K562 (cell line): ENCODE results near the gene NCOA4. TPM values are rescaled to one million over a fixed set of nuclear protein-coding genes. Genes with fewer than 3 reads are reported as not detected.
"Not testable (repeated sequence)": the region's sequence is repeated elsewhere in the genome, so short reads cannot be mapped to it uniquely, and the experiment has no call there.

Source experiments
- ATAC-seq: fragments of 200-7000 bp; cut with Tn5 transposase; 3 replicates; pipeline ENCODE4 v1.9.1; 2020; ENCODE audit warnings: moderate library complexity
- BruUV-seq: library from RNA; stranded (reverse); fragments of 400-500 nt; replicated peaks from 2 replicates; lab custom pipeline; 2021; lab: Mats Ljungman, UMichigan
- CTCF ChIA-PET: fragments of 300-600 bp; formaldehyde crosslinking; extraction: SDS; loops from one replicate; lab custom pipeline; 2021; ENCODE audit warnings: low intra/inter-chr PET ratio; lab: Yijun Ruan, JAX
- POLR2A ChIA-PET: fragments of 300-600, 350-650 bp; sonication (Branson Sonifier 250); formaldehyde crosslinking; extraction: SDS; loops from one replicate; lab custom pipeline; 2021; ENCODE audit warnings: antibody characterized with exemption, inconsistent platforms; lab: Yijun Ruan, JAX
- DNase-seq, 4 experiments: peaks; one replicate each; pipeline versions ENCODE4 v3.0.0 to v3.0.0-alpha.2; 2011 to 2018; ENCODE audit warnings: low spot score in 3 of 4, mixed read lengths in 3 of 4; ENCODE audit errors: extremely low read depth in 1 of 4
- FAIRE-seq: peaks from 2 replicates; lab custom pipeline; 2011; peaks lifted over from hg19 to GRCh38; lab: Jason Lieb, UNC
- H2AFZ ChIP-seq: 2 replicates; pipeline ENCODE4 v1.6.0; 2011; ENCODE audit warnings: low read depth, low read length, control low read depth, inconsistent platforms
- H3K27ac ChIP-seq: fragments of 200-600 bp; 3 replicates; pipeline ENCODE4 v1.8.0; 2011; ENCODE audit warnings: low read depth, mild to moderate bottlenecking, control low read depth, inconsistent platforms, low read length, moderate library complexity, mixed read lengths; ENCODE audit errors: extremely low read depth
- H3K27me3 ChIP-seq, 2 experiments: fragments of 300-600 bp in 1 of 2; 2 replicates in 1 of 2; 3 replicates in 1 of 2; pipeline versions ENCODE4 v1.6.0 to v1.8.0; 2011; ENCODE audit warnings: inconsistent platforms in 2 of 2, low read length in 2 of 2, mild to moderate bottlenecking in 1 of 2, mixed read lengths in 1 of 2, moderate library complexity in 1 of 2; ENCODE audit not compliant: control insufficient read depth in 2 of 2, insufficient read depth in 2 of 2
- H3K36me3 ChIP-seq: fragments of 300-600 bp; 3 replicates; pipeline ENCODE4 v1.8.0; 2011; ENCODE audit warnings: mild to moderate bottlenecking, low read length, inconsistent platforms; ENCODE audit not compliant: control insufficient read depth, insufficient read depth
- H3K4me1 ChIP-seq, 2 experiments: fragments of 200-600 bp in 1 of 2; replicated peaks in 1 of 2; 2 replicates in 1 of 2; 3 replicates in 1 of 2; pipeline versions ENCODE4 v1.5.1 to v1.8.0; 2011; ENCODE audit warnings: inconsistent platforms in 2 of 2, low read length in 2 of 2, mild to moderate bottlenecking in 1 of 2, mixed read lengths in 1 of 2, moderate library complexity in 1 of 2; ENCODE audit not compliant: control insufficient read depth in 2 of 2, insufficient read depth in 2 of 2
- H3K4me2 ChIP-seq: 2 replicates; pipeline ENCODE4 v1.6.1; 2011; ENCODE audit warnings: low read length, control low read depth, inconsistent platforms, mixed read lengths; ENCODE audit not compliant: insufficient read depth
- H3K4me3 ChIP-seq: fragments of 200-600 bp; sonication (generic), shearing (Covaris generic); 2 replicates; pipeline ENCODE4 v1.5.1; 2016; ENCODE audit warnings: control low read depth, inconsistent platforms
- H3K79me2 ChIP-seq: fragments of 200-600 bp; 3 replicates; pipeline ENCODE4 v1.8.0; 2011; ENCODE audit warnings: low read length, inconsistent platforms; ENCODE audit not compliant: control insufficient read depth, insufficient read depth
- H3K9ac ChIP-seq, 2 experiments: 2 replicates each; pipeline versions ENCODE4 v1.6.0 to v1.6.1; 2011; ENCODE audit warnings: low read depth in 2 of 2, low read length in 2 of 2, control low read depth in 1 of 2, inconsistent platforms in 1 of 2, mild to moderate bottlenecking in 1 of 2, mixed read lengths in 1 of 2; ENCODE audit not compliant: insufficient read depth in 1 of 2
- H3K9me1 ChIP-seq: one replicate; pipeline ENCODE4 v1.6.0; 2011; ENCODE audit warnings: inconsistent platforms, mild to moderate bottlenecking, low read length, moderate library complexity; ENCODE audit not compliant: control insufficient read depth, insufficient read depth
- H3K9me3 ChIP-seq: replicated peaks from 2 replicates; pipeline ENCODE4 v1.5.1; 2011; ENCODE audit warnings: low read depth, low read length, inconsistent platforms; ENCODE audit not compliant: control insufficient read depth, insufficient read depth
- H4K20me1 ChIP-seq: replicated peaks from 2 replicates; pipeline ENCODE4 v1.6.1; 2011; ENCODE audit warnings: low read length, inconsistent platforms, mixed read lengths; ENCODE audit not compliant: control insufficient read depth, insufficient read depth
- ZNF384 ChIP-seq: IDR thresholded peaks from 2 replicates; pipeline ENCODE4 v1.6.1; 2012; ENCODE audit warnings: low read depth, low read length, improper control_type of control experiment
- WGBS: fragments of 100-300 bp; shearing (Covaris generic); methylation state at CpG from one replicate; pipeline ENCODE4 v1.1.6; 2016; ENCODE audit warnings: low coverage, mixed read lengths; ENCODE audit not compliant: insufficient coverage; ENCODE audit errors: missing lambda C conversion rate; 5-methylcytosine and 5-hydroxymethylcytosine counted together
- in situ Hi-C: fragments of 300-500 bp; cut with MboI; formaldehyde crosslinking; loops from 4 replicates; pipeline ENCODE4 v1.15.0; 2018; ENCODE audit warnings: inconsistent platforms, mixed read lengths
- intact Hi-C: fragments of 100-400 bp; cut with micrococcal nuclease; formaldehyde crosslinking; loops from 2 replicates; pipeline ENCODE4 v1.14.2; 2022
- polyA plus RNA-seq, 8 experiments: library from polyadenylated mRNA; depleted of rRNA in 4 of 8; stranded (reverse) in 5 of 8; unstranded in 3 of 8; fragments of >200 nt; fragmentation: Nextera tagmentation in 2 of 8; fragmentation: Illumina TruSeq in 1 of 8; extraction: Ambion mirVana in 2 of 8; extraction: Trizol in 1 of 8; gene quantifications; 2 replicates each; pipeline versions ENCODE4 v1.2.1 to v1.2.3, GENCODE V29; 2011 to 2014; ENCODE audit warnings: inconsistent platforms in 1 of 8, missing spikeins in 1 of 8
- total RNA-seq, 7 experiments: library from RNA; depleted of rRNA in 6 of 7; stranded (reverse); fragments of >200 nt in 6 of 7; fragmentation: Illumina TruSeq in 2 of 7; extraction: Trizol in 2 of 7; gene quantifications; 2 replicates each; pipeline versions ENCODE4 v1.2.1 to v1.2.3, GENCODE V29; 2011 to 2021; ENCODE audit warnings: low replicate concordance in 1 of 7
- TF ChIP-seq, protein P1 (sequence below), 2 experiments: fragments of 450-650 bp in 1 of 2; sonication (generic) in 1 of 2; formaldehyde crosslinking in 1 of 2; IDR thresholded peaks; 2 replicates each; pipeline versions ENCODE4 v1.7.1 to v1.9.0; 2016 to 2022; ENCODE audit warnings: inconsistent platforms in 1 of 2, mild to moderate bottlenecking in 1 of 2, missing genetic modification reagents in 1 of 2

The NCOA4 gene
- total and polyA plus RNA-seq, 9 of the 15 experiments (the other 6 are each of a cell fraction or from before 2014, with no cell fraction given), result 89.8 to 283 (median 181) TPM

DNA sequence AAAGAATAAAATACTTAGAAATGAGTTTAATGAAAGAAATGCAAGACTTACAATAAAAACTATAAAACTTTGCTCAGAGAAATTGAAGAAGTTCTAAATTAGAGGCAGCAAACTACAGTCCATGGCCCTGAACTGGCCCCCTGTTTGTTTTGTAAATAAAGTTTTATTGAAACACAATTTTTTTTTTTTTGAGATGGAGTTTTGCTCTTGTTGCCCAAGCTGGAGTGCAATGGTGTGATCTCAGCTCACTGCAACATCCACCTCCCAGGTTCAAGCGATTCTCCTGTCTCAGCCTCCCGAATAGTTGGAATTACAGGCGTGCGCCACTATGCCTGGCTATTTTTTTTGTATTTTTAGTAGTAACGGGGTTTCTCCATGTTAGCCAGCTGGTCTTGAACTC, 27.5 kb upstream of the NCOA4 start:
- H3K27me3 ChIP-seq, ATAC-seq, POLR2A ChIA-PET, in situ Hi-C loops, H3K4me2 ChIP-seq, H3K4me3 ChIP-seq, BruUV-seq, H3K9ac ChIP-seq, H3K9me3 ChIP-seq, H2AFZ ChIP-seq, H4K20me1 ChIP-seq, H3K27ac ChIP-seq, H3K79me2 ChIP-seq, FAIRE-seq, H3K36me3 ChIP-seq, DNase-seq, intact Hi-C loops, CTCF ChIA-PET, H3K9me1 ChIP-seq: not testable (repeated sequence)
- peaks cover 4 to 17% of the 10 kb centered on the region in 2 experiments; a peak in 4 of 5 replicates for H3K4me1 ChIP-seq
- peak; percentile 81 for TF ChIP-seq ZNF384
- TF ChIP-seq, protein P1, sequence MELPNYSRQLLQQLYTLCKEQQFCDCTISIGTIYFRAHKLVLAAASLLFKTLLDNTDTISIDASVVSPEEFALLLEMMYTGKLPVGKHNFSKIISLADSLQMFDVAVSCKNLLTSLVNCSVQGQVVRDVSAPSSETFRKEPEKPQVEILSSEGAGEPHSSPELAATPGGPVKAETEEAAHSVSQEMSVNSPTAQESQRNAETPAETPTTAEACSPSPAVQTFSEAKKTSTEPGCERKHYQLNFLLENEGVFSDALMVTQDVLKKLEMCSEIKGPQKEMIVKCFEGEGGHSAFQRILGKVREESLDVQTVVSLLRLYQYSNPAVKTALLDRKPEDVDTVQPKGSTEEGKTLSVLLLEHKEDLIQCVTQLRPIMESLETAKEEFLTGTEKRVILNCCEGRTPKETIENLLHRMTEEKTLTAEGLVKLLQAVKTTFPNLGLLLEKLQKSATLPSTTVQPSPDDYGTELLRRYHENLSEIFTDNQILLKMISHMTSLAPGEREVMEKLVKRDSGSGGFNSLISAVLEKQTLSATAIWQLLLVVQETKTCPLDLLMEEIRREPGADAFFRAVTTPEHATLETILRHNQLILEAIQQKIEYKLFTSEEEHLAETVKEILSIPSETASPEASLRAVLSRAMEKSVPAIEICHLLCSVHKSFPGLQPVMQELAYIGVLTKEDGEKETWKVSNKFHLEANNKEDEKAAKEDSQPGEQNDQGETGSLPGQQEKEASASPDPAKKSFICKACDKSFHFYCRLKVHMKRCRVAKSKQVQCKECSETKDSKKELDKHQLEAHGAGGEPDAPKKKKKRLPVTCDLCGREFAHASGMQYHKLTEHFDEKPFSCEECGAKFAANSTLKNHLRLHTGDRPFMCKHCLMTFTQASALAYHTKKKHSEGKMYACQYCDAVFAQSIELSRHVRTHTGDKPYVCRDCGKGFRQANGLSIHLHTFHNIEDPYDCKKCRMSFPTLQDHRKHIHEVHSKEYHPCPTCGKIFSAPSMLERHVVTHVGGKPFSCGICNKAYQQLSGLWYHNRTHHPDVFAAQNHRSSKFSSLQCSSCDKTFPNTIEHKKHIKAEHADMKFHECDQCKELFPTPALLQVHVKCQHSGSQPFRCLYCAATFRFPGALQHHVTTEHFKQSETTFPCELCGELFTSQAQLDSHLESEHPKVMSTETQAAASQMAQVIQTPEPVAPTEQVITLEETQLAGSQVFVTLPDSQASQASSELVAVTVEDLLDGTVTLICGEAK (IDR thresholded peaks at IDR 0.05), result peak; percentile 95
- TF ChIP-seq, protein P1 (CRISPR knock-in tag; IDR thresholded peaks at IDR 0.05), result peak; percentile 95
- 65% methylated on average over 5 of the region's 5 CpGs for WGBS
